Body of pancreas (tissue), 4 donors: Measurements from ENCODE around the gene N4BP2L2. TPM values are rescaled to one million over a fixed set of nuclear protein-coding genes. Genes with fewer than 3 reads are reported as not detected.

ENCODE experiments used
- ATAC-seq: fragments of 150-250 bp; one replicate; pipeline ENCODE4 v1.9.1; 2016
- DNase-seq, 4 donors: peaks; one replicate each; pipeline ENCODE4 v3.0.0-alpha.2; 2019
- H3K27ac ChIP-seq, 4 donors: fragments of 200-600 bp; sonication (generic); 1 replicate in 3 of 4; 2 replicates in 1 of 4; pipeline versions ENCODE4 v1.5.1 to v1.6.1; 2016 to 2019; ENCODE audit warnings: mild to moderate bottlenecking in 1 of 4, mixed read lengths in 1 of 4, moderate library complexity in 1 of 4
- H3K27me3 ChIP-seq, 2 donors: fragments of 200-600 bp; sonication (generic); one replicate each; pipeline ENCODE4 v1.6.0; 2016; ENCODE audit warnings: mild to moderate bottlenecking in 1 of 2
- H3K36me3 ChIP-seq, 2 donors: fragments of 200-600 bp; sonication (generic); replicated peaks in 1 of 2; 2 replicates each; pipeline ENCODE4 v1.5.1; 2016; ENCODE audit warnings: low read depth in 2 of 2; ENCODE audit not compliant: insufficient read depth in 1 of 2
- H3K4me1 ChIP-seq: fragments of 200-600 bp; sonication (generic); one replicate; pipeline ENCODE4 v1.6.0; 2016
- H3K4me3 ChIP-seq, 2 donors: fragments of 200-600 bp; sonication (generic); 1 replicate in 1 of 2; 2 replicates in 1 of 2; pipeline ENCODE4 v1.5.1; 2016 to 2019
- H3K9me3 ChIP-seq, 3 donors: fragments of 200-600 bp; sonication (generic); 1 replicate in 2 of 3; 2 replicates in 1 of 3; pipeline ENCODE4 v1.5.1; 2016
- CTCF ChIP-seq, 7 experiments: fragments of 450-650 bp in 4 of 7; fragments of 200-600 bp in 3 of 7; sonication (generic) in 3 of 7; IDR thresholded peaks; one replicate each; pipeline ENCODE4 v1.5.1; 2016 to 2019; ENCODE audit warnings: antibody characterized with exemption in 7 of 7
- POLR2A ChIP-seq, 3 donors: fragments of 450-650 bp; IDR thresholded peaks; one replicate each; pipeline ENCODE4 v1.6.1; 2016; ENCODE audit warnings: antibody characterized with exemption in 3 of 3, mild to moderate bottlenecking in 2 of 3
- WGBS, 2 donors: methylation state at CpG; one replicate each; pipeline ENCODE4 v1.1.5; 2017; 5-methylcytosine and 5-hydroxymethylcytosine counted together
- intact Hi-C: fragments of 100-400 bp; cut with DNase I; formaldehyde crosslinking; loops from one replicate; pipeline ENCODE4 v1.15.1; 2023
- total RNA-seq, 2 donors: library from RNA; depleted of rRNA; stranded (reverse); fragments of >200 nt; gene quantifications; one replicate each; pipeline ENCODE4 v1.1.0, GENCODE V29; 2016

The N4BP2L2 gene
- total RNA-seq, 2 donors from 2014 or later = 120 to 191 TPM

DNA sequence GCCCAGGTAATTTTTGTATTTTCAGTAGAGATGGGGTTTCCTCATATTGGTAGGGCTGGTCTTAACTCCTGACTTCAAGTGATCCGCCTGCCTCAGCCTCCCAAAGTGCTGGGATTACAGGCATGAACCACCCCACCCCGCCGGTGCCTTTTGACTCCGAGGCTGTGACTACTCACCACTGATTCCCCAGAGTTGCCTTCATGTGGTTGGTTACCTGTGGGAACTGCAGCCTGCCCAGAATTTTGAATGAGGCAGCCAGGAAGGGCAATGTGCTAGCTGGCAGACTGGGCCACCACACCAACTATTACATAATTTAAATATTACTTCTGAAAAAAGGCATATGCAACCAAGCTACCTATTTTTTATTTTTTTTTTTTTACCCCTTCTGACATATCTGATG is 42.8 kb downstream of the N4BP2L2 start:
- Histone ChIP-seq H3K27me3 (no peaks in the 10 kb centered on the region), H3K4me3 (no peak overlapping the region), H3K9me3 (no peaks in the 10 kb centered on the region), H3K4me1 (no peaks in the 10 kb centered on the region), H3K36me3 (no peaks in the 10 kb centered on the region), H3K27ac (no peak overlapping the region)
- no peak for ATAC-seq
- intact Hi-C loops = no loop called here
- no peak for DNase-seq
- 91% methylated on average over 4 of the region's 4 CpGs; no CpG with 5 or more reads in 1 of the 2 donors for WGBS, 2 donors
- TF ChIP-seq POLR2A (IDR thresholded peaks at IDR 0.05) (no peak), CTCF (IDR thresholded peaks at IDR 0.05) (no peak)

DNA sequence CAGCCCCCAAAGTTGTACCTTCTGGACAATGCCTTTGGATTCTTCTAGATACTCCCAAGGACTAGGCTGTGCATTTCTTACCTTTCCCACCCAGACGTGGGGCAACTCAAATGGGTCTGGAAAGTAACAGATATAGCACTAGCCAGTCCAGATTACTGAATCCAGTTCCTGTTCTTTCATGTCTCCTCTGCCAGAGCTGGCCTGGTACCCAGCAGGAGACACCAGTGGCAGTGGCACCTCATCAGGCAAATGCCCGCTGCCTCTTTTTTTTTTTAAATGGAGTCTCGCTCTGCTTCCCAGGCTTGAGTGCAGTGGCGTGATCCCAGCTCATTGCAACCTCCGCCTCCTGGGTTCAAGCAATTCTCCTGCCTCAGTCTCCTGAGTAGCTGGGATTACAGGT is 43.2 kb downstream of the N4BP2L2 start:
- DNase-seq = no peak
- ATAC-seq = no peak
- no peaks in the 10 kb centered on the region for H3K27me3 ChIP-seq
- TF ChIP-seq CTCF (IDR thresholded peaks at IDR 0.05) (no peak), POLR2A (IDR thresholded peaks at IDR 0.05) (no peak)
- no peaks in the 10 kb centered on the region for H3K4me1 ChIP-seq
- H3K4me3 ChIP-seq = no peak overlapping the region
- H3K27ac ChIP-seq = no peak overlapping the region
- WGBS, 2 donors = 78 to 89% methylated on average over 5 of the region's 5 CpGs
- intact Hi-C loops = no loop called here
- no peaks in the 10 kb centered on the region for H3K36me3 ChIP-seq
- no peaks in the 10 kb centered on the region for H3K9me3 ChIP-seq

- no peak overlapping the region for H3K27ac ChIP-seq
- ATAC-seq (no peak), DNase-seq (no peak)
- TF ChIP-seq POLR2A (IDR thresholded peaks at IDR 0.05) (no peak), CTCF (IDR thresholded peaks at IDR 0.05) (no peak)
- no peaks in the 10 kb centered on the region for H3K4me1 ChIP-seq
- no peaks in the 10 kb centered on the region for H3K36me3 ChIP-seq
- intact Hi-C loops = no loop called here
- 81 to 92% methylated on average over 1 of the region's 1 CpG for WGBS, 2 donors
- no peaks in the 10 kb centered on the region for H3K27me3 ChIP-seq
- H3K4me3 ChIP-seq = no peak overlapping the region
- H3K9me3 ChIP-seq = no peaks in the 10 kb centered on the region
These were observed 47.6 kb downstream of the N4BP2L2 start for GRCh38 chr13:32491028-32491427.

DNA sequence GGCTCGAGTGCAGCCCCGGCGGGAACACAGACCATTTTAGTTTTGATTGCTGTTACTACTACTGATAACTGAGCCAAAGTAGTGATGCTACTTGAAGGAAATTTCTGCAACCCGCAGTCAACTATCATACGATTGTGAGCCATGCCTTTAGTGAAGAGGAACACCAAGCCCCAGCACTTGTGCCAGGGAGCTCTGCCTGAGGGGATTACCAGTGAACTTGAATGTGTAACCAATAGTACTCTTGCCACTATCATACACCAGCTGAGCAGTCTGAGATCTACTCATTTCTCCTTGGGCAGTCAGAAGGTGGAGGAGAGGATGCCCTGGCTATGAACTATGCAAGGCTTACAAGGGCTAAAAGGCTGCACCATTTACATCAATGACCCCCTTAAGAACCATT is 61.7 kb downstream of the N4BP2L2 start:
- Histone ChIP-seq H3K27me3 (no peaks in the 10 kb centered on the region), H3K36me3 (no peaks in the 10 kb centered on the region), H3K27ac (no peak overlapping the region), H3K4me1 (no peaks in the 10 kb centered on the region), H3K9me3 (no peaks in the 10 kb centered on the region), H3K4me3 (no peak overlapping the region)
- DNase-seq (no peak), ATAC-seq (no peak)
- TF ChIP-seq CTCF (IDR thresholded peaks at IDR 0.05) = no peak
- TF ChIP-seq POLR2A (IDR thresholded peaks at IDR 0.05) = no peak
- WGBS, 2 donors = 94 to 96% methylated on average over 5 of the region's 5 CpGs
- intact Hi-C loops = no loop called here

- intact Hi-C loops = no loop called here
- H3K9me3 ChIP-seq = no peaks in the 10 kb centered on the region
- no peaks in the 10 kb centered on the region for H3K4me1 ChIP-seq
- DNase-seq (no peak), ATAC-seq (no peak)
- no peak overlapping the region for H3K4me3 ChIP-seq
- TF ChIP-seq POLR2A (IDR thresholded peaks at IDR 0.05) (no peak), CTCF (IDR thresholded peaks at IDR 0.05) (no peak)
- no peaks in the 10 kb centered on the region for H3K36me3 ChIP-seq
- H3K27me3 ChIP-seq = no peaks in the 10 kb centered on the region
- 64 to 85% methylated on average over 2 of the region's 2 CpGs for WGBS, 2 donors
- H3K27ac ChIP-seq = no peak overlapping the region
These were observed 62.4 kb downstream of the N4BP2L2 start for GRCh38 chr13:32476021-32476731.
